Astrocyte of the hippocampus (primary cell): ENCODE results near the gene ASCL2.

Experiments
- DNase-seq: peaks from one replicate; pipeline ENCODE4 v3.0.0; 2011; ENCODE audit warnings: low read depth, low spot score

Gene ASCL2

GRCh38 chr11:2270322-2271076 lies at the start of gene ASCL2:
TSS of gene ASCL2 (minus strand) at chr11:2270588. CDS start at chr11:2270332, 256 bp downstream.
- peak; percentile 13 for DNase-seq

- no peak for DNase-seq
Measured at GRCh38 chr11:2319791-2320472, 49.5 kb upstream of the ASCL2 start.

GRCh38 chr11:2318707-2319106 lies 48.3 kb upstream of the ASCL2 start:
- DNase-seq = no peak

GRCh38 chr11:2318123-2318522 lies 47.7 kb upstream of the ASCL2 start:
- DNase-seq = no peak

- no peak for DNase-seq
Measured at GRCh38 chr11:2317354-2318050, 47.1 kb upstream of the ASCL2 start.

GRCh38 chr11:2316963-2317244 lies 46.5 kb upstream of the ASCL2 start:
- no peak for DNase-seq

GRCh38 chr11:2316169-2316962 lies 46.0 kb upstream of the ASCL2 start:
- no peak for DNase-seq

GRCh38 chr11:2315395-2316168 lies 45.2 kb upstream of the ASCL2 start:
- DNase-seq = no peak

GRCh38 chr11:2314525-2315394 lies 44.4 kb upstream of the ASCL2 start:
- DNase-seq = peak; percentile 96

- DNase-seq = no peak
Measured at GRCh38 chr11:2314136-2314524, 43.7 kb upstream of the ASCL2 start.

GRCh38 chr11:2313051-2313951 lies 42.9 kb upstream of the ASCL2 start:
- no peak for DNase-seq

GRCh38 chr11:2312232-2313042 lies 42.0 kb upstream of the ASCL2 start:
- peak; percentile 61 for DNase-seq

- no peak for DNase-seq
Measured at GRCh38 chr11:2311353-2312133, 41.2 kb upstream of the ASCL2 start.

GRCh38 chr11:2310786-2311352 lies 40.5 kb upstream of the ASCL2 start:
- DNase-seq = no peak

GRCh38 chr11:2310073-2310785 lies 39.8 kb upstream of the ASCL2 start:
- no peak for DNase-seq

GRCh38 chr11:2309251-2310072 lies 39.1 kb upstream of the ASCL2 start:
- DNase-seq = no peak
